Activated CD8-positive, alpha-beta memory T cell treated with anti-CD3 and anti-CD28 coated beads for 1 hour (primary cell): ENCODE results near the gene CFC1.
"Not testable (repeated sequence)": the region's sequence is repeated elsewhere in the genome, so short reads cannot be mapped to it uniquely, and the experiment has no call there.

Experiments used
- DNase-seq, 2 donors: peaks; one replicate each; pipeline ENCODE4 v3.0.0-alpha.2; 2020; ENCODE audit warnings: low read depth in 1 of 2; ENCODE audit errors: extremely low read depth in 1 of 2

CFC1 gene

DNA sequence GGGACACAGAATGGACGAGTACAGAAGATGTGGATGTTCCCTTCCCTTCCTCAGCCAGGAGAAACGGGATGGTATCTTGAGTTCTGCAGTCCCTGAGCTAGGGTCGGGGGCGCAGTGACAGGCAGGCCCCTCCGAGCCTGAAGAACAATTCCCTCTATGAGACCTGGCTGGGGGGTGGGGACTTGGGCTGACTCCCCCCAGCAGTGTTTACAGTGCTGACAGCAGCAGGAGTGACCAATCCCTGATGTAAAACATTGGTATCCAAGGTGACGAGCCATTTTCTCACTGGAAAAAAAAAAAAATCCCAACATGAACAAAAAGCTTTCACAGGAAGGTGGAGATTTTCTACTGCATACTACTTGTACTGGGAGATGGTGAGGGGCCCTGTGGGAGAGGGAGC lies at the start of gene CFC1:
TSS of gene CFC1 (minus strand) at position 183 of the 400 bp plus-strand sequence. CDS start 288 bp downstream, outside the sequence.
- DNase-seq: not testable (repeated sequence)

DNA sequence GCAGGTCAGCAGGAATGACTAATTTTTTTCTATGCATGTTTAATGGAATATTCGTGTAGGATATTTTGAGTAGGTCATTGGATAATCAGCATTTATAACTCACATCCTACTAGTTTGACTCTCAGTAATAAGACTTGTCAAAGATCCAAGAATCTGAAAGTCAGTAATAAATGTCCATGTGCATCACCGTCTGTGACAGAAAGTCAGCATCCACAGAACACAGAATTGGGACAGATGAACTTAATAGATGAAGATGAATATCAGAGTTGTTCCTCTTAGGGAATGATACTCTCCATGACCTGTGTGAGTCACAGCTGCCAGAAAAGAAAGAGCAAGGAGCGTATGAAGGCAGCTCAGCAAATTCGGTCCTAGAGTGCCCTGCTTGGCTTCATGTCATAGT lies 42.3 kb upstream of the CFC1 start:
- not testable (repeated sequence) for DNase-seq

DNA sequence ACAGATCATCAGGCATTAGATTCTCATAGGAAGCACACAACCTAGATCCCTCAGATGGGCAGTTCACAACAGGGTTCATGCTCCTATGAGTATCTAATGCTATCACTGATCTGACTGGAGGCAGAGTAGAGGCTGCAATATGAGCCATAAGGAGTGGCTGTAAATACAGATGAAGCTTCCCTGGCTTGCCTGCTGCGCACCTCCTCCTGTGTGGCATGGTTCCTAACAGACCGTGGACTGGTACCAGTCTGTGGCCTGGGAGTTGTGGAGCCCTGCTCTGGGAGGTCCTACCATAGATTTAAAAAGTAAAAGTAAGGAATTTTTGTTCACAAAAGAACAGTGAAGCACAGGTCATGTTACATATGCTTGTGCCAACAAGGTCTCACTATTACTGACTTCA lies 39.6 kb upstream of the CFC1 start:
- DNase-seq: not testable (repeated sequence)

DNA sequence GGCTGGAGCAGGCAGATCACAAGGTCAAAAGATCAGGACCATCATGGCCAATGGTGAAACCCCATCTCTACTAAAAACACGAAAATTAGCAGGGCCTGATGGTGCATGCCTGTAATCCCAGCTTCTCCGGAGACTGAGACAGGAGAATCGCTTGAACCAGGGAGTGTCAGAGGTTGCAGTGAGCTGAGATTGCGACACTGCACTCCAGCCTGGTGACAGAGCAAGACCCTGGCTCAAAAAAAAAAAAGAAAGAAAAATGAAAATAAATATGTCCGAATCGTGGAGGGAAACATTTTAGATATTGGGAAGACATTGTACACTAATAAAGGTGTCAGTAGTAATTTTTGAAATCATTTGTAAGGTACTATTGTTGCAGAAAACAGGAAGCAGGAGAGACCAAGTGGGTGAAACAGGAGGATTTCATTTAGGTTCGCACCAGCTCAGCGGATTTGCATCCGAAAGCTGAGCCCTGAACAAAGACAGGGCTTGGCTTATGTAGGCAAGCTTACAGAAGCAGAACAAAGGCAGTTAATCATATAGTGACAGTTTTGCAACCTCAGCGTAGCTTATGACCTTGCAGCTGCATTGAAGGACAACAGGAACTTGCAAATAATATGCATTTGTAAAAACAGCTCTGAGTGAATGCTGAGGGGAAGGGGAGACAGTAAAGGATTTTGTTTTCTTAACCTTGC lies 29.6 kb upstream of the CFC1 start:
- DNase-seq: not testable (repeated sequence)

DNA sequence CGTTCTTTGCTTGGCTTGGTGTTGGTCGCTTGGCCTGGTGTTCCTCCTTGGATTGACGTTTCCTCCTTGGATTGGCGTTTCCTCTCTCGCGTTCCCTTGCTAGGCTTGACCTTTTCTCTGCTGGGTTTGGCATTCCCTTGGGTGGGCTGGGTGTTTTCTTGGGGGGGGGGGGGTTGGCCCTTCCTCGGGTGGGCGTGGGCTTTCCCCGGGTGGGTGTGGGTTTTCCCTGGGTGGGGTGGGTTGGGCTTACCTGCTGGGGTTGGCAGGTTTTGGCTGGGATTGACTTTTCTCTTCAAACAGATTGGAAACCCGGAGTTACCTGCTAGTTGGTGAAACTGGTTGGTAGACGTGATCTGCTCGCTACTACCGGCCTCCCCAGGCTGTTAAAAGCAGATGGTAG lies 11.8 kb upstream of the CFC1 start, which contains the start of gene POTEJ:
TSS of gene POTEJ (plus strand) at position 301 of the 400 bp plus-strand sequence. CDS start at position 394, 93 bp downstream.
- DNase-seq: not testable (repeated sequence)

DNA sequence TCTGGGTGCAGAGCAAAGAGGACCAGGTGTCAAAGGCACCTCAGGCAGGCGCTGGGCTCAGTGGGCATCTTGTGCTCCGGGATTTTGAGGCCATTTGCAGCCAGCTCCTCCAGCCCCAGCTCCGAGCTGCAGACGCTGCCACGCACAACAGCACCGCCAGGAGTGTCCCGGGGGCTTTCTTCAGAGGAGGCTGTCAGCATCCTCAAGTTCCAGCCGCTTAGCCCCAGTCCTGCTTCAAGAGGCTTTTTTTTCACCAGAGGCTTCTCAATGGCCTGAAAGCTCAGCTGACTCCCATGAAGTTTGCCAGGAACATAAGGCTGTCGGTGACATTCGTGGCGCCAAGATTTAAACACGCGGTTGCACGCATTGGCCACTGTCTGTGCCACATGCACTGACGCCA lies 11.1 kb upstream of the CFC1 start:
- DNase-seq: not testable (repeated sequence)

DNA sequence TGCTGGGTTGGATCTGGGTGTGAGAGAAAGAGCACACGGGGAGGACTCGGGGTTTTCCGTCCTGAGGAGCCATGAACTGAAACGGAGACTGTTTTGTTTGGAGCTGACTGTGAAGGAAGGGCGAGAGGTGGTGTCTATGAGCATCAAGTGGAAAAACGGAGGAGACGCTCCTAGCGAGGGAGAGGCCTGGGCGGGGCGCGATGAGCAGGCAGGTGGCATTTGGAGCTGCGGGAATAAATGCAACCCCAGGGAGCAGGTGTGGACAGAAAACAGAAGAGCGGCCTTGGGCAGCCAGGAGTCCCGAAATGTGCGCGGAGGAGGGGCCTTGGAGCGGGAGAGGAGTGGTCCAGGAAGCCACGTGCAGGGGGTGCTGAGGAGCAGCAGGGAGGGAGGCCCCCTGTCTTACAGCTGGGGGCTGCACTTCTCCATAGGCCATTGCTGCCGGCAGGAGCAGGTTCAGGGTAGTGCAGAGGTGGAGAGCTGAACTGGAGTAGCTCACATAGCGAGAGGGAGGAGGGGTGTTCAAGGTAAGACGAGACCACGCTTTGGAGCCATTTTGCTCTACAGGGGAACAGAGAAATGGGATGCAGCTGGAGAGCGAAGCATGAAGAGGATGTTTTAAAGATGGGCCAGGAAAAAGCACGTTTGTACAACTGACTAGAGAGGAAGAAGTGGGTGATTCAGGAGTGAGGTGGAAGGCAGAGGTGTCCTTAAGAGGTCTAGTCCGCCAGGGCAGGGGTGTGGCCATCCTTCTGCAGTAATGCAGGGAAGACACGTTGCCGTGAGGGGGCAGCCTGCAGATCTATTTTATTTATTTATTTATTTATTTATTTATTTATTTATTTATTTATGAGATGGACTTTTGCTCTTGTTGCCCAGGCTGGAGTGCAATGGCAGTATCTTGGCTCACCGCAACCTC lies 9.9 kb upstream of the CFC1 start:
- DNase-seq: not testable (repeated sequence)

DNA sequence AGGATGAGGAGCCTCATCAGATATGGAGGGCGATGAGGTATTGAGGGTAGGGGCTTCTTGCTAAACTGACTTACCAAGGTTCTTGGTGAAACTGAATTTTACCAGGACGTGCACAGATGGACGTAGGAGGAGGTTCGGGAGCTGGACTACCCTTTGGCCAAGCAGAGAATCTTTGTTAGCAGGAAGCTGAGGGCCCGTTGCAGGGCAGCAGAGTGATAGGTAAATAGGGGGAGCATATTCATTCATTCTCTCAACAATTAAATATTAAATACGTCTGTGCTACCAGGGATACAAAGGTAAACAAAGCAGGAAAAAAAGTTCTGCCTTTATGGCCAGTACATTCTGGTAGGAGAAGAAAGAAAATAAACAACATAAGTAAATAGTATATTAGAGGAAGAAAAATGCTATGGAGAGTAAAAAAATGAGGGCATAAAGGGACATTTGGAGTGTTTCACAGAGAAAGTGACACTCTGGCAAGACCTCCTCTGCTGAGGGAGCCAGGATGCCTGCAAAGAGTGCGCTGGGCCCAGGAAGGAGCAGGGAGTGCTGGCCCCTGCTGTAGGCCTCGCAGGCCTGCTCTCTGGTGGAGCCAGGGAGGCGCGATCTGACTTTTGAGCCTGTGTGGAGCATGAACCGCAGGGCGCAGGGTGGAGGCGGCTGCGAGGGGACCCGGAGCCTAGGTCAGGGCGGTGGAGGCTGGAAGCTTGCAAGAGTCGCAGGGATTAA lies 9.1 kb upstream of the CFC1 start:
- DNase-seq: not testable (repeated sequence)

DNA sequence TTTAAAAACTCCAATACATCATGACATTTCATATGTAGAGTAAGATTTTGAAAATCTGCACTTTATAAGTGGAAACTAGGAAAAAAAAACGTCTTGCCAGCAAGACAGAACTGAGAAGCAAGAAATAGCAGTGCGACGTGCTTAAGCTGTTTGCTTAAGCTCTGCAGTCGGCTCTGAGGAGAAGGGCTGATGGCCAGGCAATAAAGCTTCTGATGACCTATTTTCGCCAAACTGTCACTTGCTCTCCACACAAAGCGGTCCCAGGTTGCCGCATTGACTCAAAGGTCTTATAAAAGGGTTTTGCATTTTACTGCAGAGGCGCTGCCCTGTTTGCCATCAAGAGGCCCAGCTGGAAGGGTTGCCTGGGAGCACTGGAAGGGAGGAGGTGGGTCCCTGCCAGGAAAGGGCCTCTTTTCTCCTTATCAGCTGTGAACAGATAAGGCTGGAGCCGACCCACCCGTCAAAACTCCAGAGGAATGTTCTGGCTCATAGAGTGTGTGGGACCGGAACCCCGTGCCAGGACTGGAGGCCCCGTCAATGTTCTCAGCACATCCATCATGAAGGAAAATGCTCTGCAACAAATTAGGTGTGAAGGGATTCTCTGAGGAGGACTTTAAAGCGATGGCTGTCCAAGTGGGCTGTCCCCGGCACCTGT lies 2.4 kb upstream of the CFC1 start:
- not testable (repeated sequence) for DNase-seq

DNA sequence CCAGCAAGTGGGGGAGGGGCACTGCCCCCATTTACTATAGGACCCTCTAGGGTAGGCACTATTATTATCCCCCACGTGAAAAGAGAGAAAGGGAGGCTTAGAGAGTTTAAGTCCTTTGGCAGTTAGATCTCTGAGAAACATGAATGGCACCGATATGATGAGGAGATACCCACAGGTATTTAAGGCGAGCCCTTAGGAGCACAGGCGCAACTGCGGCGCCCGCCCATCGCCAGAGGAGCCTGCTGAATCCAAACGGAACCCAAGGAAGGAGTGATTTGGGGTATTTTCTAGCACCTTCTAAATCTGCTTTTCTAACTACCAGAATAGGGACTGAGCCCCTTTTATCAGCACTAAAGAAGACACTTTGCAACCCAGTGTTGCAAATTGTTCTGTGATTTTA lies 551 bp upstream of the CFC1 start:
- DNase-seq: not testable (repeated sequence)

DNA sequence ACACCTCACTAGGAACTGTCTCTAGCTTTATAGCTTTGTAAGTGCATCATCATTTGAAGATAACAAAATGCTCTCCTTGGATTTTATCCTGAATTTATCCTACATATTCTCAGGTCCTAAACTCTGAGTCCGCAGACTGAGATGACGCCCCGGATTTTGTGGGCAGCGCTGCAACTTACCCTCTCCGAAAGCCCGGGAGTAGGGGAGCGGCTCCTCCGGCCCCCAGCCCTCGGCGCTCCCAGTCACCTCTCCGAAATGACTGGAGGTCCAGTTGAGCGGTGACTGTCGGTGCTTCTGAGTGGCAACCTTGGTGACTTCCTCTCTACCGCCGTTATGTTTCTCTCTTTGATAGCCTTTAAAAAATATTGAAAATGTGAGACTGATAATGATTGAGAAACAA lies 912 bp downstream of the CFC1 start:
- DNase-seq: not testable (repeated sequence)

DNA sequence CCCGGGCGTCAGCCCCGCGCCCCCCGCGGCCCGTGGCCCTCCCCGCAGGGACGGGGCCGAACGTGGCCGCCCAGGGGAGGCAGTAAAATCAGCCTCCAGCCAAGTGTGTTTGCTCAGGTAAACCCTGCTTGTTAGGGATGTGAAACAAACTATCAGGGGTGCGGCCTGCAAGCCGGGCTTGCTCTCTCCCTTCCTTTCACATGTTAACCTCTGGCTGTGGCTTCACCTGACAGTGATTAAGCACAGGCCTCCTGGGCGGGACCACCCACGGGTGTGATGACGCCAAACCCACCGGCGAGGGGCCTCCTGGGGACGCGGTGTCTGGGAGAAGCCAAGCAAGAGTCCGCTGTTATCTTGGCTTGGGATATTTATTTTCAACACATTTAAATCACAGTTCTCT lies 1.4 kb downstream of the CFC1 start:
- DNase-seq: not testable (repeated sequence)

DNA sequence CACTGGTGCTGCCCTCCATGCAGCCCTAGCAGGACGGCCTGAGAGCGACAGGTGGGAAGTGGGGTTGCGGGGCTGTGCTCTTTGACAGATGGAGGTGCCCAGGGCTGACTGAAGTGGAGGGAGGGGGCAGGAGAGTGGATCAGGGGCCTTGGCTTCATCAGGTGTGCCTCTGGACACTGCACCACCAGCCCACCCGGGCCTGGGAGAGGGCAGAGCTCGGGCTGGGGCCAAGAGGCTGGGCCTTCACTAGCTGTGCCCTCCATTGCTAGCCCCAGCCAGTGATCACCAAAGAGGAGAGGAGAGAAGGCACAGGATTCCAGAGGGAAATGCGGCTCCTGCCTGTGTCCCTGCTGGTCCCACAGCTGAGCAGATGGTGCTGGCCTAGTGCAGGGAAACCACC lies 2.6 kb downstream of the CFC1 start:
- not testable (repeated sequence) for DNase-seq

DNA sequence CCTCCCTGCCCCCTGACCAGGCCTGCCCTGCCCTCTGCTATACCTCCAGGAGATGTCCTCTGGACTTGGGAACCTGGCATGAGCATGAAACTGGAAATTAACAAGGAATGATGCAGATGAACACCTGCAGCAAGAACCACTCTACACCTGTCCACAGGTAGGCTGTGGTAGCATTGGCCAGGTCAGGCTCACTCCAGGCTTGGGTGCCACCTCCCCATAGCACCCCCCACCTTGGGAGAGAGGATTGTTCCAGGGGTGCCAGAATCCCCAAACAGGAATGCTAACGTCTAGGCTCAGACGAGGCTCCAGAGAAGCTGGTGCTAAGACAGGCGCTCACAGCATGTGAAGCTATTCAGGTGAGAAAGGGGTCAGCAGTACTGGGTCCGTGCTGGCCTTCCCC lies 5.4 kb downstream of the CFC1 start:
- not testable (repeated sequence) for DNase-seq

DNA sequence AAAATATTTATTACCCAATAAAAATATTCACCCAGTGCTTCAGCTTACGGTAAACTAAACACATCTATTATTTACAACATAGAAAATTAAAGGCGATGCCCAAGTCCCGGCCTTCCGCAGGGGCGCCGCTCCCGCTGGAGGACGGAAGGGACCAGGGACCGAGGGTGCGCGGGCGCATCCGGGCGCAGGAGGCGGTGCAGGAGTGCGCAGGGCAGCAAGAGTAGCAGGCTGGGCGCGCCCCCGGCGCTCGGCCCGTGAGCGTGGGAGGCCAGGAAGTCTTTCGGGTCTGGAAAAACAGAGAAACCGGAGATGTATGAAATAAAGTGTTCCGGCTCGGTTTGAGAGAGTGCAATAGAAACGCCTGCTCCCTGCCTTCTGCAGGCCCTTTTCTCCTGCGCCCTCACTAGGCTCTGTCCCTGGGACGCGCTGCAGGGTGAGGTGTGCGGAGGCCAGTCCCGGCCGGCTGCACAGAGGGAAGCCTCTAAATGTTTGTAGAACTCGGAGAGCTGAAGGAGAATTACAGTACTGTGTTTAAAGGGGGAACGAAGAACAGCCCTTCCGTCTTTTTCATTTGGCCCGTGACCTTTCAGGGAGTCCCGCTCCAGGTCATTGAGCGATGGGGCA lies 6.5 kb downstream of the CFC1 start:
- DNase-seq: not testable (repeated sequence)

DNA sequence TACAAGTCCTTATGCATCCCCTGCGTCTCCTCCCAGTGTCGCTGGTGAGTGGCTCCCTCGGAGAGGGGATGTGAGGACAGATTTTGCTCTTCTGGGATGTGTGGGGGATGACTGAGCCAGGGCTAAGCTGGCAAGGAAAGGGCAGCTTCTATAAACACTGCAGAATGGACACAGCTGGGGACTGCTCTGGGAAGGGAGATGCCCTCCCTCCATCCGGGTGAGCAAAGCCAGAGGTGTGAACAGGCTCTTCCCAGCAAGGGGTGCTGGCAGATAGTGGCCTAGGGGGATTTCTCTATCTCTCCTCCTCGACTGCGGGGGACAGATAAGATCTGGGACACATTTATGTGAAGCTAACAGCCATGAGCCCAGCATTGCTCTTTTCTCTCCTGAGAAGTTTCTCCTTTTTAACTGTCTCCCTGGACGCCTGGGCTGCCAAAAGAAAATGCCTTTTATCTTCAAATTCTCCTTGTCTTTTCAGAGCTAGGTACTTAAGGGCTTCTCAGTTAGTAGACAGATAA lies 8.5 kb downstream of the CFC1 start:
- not testable (repeated sequence) for DNase-seq

DNA sequence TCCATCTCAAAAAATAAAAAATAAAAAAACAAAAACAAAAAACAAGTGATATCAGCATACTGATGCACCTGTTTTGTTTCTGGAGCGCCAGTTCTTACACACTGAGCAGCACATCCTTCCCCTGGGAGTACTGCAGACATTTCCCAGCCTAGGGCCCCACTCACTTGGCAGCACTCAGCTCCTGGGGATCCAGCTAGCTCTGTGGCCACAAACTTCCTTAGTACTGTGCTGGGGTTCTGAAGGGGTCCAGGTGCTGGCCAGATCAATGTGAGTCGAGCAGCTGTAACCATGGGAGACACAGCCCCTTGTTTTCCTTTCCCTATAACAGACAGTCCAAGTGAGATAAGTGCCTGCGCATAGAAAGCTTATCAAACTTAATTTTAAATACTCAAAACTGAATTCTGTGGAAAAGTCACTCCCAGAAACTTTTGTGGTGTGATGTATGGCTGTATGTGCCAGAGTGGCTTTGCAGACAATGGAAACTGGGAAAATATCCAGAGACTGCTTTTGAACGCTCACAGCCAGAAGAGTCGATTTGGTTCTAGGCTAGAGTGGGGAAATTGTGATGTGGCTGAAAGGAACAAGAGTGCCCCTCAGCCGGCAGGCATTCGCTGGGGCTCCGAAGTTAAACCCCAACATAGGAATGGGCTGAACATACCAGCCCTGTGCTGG lies 9.1 kb downstream of the CFC1 start:
- DNase-seq: not testable (repeated sequence)

DNA sequence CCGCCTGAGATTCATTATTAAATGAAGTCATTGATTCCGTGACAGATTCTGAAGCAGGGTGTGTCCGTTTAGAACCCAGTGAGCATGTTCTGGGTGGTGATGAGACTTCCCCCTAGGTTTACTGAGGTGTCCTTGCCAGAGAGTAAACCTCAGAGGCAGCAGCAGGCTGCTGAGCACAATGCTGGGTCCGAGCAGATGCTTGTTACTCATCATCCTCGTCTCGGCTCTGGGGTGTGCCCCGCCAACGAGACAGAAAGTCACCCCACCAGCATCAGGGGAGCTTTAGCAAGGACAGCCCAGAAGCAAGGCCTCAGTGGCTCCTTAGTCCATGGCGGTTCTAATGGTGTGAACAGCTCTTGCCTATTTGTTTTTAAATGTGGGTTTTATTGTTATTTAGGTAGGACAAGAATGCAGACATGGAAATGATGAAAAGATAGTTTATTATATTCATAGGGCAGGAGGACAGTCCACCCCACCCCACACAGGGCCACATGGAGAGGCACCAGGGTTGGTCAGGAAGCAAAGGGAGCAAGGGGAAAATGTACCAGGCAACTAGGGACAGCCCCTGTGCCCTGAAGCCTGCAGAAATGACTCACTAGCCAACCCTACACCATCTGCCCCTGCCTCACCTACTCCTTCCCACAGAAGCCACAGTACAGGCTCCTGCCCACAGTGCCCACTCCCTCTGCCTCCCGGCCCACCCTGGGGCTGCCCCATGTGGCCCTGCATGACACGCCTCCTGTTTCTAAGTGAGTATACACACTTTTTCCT lies 10.5 kb downstream of the CFC1 start:
- not testable (repeated sequence) for DNase-seq
